Stimulated activated CD8-positive, alpha-beta memory T cell treated with anti-CD3 and anti-CD28 coated beads, Interleukin-15, amount 100 ng/mL, for 1 hour (primary cell): ENCODE measurements around the gene PSAPL1.
"Not testable (repeated sequence)": the region's sequence is repeated elsewhere in the genome, so short reads cannot be mapped to it uniquely, and the experiment has no call there.

Experiments used
- DNase-seq: peaks from one replicate; pipeline ENCODE4 v3.0.0-alpha.2; 2020; ENCODE audit warnings: low read depth

The PSAPL1 gene

DNA sequence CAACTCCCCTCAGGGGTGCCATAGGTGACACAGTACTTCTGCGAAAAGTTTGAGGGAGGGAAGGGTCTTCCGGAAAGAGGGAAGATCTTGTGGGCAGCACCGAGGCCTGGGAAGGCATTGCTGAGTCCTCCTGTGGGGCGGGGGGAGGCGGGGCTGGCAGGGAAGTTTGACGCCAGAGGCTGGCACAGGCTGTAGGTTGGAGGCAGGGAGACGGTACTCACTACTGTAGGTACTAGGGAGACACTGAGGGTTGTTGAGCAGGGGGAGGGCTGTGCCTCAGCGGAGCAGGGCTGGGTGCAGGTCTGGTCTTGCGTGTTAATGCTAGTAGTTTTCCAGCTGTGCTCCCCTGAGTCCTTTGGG lies 23.3 kb upstream of the PSAPL1 start:
- no peak for DNase-seq

DNA sequence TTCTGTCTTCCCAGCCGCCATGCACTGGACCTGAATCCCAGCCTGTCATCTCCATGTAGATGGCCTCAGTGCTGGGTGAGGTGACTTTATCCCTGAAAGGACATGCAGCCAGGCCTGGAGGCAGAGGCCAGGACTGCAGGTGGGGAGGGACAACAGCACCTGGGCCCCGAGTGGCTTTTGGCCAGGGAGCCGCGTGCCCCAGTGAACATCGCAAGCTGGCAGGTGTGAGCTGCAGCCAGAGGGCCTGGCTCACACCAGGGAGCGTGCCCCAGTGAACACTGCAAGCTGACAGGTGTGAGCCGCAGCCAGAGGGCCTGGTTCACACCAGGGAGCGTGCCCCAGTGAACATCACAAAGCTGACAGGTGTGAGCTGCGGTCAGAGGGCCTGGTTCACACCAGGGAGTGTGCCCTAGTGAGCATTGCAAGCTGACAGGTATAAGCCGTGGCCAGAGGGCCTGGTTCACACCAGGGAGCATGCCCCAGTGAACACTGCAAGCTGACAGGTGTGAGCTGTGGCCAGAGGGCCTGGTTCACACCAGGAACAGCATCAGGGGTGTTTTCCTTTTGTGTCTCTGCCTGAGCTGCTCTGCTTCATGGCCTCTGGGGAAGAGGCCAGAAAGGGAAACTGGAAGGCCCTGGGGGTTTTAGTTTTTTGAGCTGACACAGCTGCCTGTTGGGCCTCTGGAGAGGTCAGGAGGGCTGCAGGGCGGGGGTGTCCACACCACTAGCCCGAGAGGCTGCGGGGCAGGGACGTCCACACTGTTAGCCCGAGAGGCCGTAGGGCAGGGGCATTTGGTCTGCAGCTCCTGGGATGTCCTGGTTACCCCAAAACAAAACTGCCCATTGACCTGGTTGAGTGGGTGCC lies 22.7 kb upstream of the PSAPL1 start:
- no peak for DNase-seq

DNA sequence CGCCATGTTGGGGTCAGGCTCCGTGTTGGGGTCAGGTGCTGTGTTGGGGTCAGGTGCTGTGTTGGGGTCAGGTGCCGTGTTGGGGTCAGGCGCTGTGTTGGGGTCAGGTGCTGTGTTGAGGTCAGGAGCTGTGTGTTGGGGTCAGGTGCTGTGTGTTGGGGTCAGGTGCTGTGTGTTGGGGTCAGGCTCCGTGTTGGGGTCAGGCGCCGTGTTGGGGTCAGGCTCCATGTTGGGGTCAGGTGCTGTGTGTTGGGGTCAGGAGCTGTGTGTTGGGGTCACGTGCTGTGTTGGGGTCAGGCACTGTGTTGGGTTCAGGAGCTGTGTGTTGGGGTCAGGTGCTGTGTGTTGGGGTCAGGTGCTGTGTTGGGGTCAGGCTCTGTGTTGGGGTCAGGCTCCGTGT lies 18.1 kb upstream of the PSAPL1 start:
- not testable (repeated sequence) for DNase-seq

DNA sequence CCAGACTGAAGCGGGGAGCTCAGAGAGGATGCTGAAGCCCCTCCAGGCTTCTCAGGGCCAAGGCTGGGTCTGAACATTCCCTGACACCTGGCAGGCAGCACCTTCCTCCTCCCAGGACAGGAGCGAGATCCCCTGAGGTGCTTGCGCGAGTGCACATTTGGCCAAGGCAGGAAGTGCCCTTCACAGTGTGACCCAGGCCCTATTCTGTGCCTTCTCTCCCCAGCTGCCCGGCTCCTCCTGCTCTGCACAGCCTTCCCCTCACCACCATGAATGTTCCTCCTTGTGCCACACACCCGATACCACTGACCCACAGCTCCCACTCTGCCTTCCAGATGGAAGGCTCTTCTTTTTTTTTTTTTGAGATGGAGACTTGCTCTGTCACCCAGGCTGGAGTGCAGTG lies 17.1 kb upstream of the PSAPL1 start:
- DNase-seq: no peak

DNA sequence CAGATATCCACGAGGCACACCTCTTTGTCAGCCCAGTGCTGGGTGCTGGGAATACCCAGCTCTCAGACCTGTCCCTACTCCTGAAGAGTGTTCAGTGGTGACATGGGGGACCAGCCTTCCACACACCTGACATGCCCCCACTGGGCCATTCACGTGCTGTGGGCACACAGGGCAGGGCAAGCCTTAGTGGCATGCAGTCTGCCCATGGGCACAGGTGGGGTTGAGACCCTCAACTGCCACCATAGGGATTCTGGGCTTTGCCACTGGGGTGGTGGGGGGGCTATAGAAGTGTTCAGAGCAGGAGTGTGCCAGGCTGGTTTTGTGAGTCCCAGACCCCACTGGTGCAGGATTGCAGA lies 16.7 kb upstream of the PSAPL1 start:
- DNase-seq: no peak

DNA sequence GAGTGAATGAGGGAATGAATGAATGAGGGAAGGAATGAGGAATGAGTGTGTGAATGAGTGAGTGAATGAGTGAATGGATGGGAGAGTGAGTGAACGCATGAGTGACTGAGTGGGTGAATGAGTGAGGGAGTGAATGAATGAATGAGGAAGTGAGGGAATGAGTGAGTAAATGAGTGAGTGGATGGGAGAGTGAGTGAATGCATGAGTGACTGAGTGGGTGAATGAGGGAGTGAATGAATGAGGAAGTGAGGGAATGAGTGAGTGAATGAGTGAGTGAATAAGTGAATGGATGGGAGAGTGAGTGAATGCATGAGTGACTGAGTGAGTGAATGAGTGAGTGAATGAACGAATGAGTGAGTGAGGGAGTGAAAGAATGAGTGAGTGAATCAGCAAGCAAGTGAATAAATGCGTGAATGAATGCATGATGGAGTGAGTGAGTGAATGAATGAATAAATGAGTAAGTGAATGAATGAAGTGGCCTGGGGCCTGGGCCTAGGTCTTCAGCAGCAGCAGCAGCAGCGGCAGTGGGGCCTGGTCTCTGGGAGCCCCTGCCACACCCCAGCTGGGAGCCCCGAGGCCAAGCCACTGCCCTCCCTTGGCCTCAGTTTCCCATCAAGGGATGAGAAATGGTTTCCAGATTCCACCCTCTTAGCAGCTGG lies 16.2 kb upstream of the PSAPL1 start:
- DNase-seq: no peak

DNA sequence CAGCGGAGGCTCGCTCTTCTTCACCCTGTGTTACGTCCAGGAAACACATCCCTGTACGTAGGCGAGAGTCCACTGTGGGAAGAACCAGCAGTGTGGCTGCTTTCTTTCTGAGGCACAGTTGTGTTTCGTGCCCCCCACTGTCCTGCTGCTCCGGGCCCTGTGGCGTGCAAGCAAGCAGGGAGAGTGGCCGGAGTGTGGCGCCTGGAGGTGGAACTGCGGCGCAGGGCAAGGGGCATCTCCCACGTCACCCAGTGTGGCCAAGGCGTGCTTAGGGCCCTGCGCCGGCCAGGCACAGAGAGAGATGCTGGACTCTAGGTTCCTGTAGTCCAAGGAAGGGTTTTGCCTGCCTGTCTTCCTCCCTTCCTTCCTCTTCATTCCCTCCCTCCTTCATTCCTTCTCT lies 13.3 kb upstream of the PSAPL1 start:
- DNase-seq: no peak

DNA sequence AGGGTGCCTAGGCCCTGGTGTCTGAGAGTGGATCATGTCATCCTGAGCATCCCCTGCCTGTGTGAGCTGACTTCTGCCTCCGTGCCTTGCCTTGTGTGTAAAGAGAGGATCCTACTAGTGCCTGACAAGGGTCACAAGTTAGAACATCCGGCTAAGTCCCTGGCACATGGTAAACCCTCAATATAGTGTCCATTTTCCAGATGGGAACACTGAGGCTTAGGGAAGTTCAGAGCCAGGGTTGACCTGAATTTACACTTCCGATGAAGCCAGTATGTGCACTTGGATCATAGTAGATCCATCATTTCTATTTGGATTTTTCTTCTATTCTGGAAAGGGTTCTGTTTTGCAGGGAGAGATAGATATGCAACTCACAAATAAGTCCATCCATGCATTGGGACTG lies 12.5 kb upstream of the PSAPL1 start:
- DNase-seq: no peak

DNA sequence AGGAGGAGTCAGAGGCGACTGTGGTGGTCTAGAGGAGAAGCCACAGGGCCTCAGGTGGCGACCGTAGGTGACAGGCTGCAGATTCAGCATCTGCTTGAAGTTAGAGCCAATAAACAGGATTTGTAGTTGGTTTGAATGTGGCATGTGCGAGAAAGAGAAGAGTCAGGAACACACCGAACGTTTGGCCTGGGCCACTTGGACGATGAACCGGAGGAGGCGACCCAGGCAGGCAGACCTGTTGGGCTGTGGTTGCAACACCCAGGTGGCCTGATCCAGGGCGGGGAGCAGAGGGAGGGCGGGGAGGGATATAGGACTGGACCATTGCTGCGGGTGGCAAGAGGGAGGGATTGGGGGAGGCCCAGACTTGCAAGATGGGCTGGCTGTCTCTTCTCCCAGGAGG lies 10.0 kb upstream of the PSAPL1 start:
- no peak for DNase-seq

DNA sequence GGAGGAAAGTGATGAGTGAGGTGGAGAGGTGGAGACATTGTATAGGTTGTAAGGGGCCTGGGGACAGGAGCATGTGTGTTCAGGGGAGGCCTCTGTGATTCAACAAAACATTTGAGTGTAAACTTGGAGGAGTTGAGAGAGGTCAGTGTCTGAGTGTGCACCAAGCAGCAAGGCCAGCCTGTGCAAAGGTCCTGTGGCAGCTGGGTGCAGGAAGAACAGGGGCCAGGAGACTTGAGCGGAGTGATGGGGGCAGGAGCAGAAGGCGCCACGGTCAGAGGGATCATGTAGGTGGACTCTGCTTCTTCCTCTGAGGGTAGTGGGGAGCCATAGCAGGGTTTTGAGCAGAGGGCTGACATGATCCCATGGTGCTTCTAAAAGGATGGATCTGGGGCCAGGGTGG lies 9.6 kb upstream of the PSAPL1 start:
- no peak for DNase-seq

DNA sequence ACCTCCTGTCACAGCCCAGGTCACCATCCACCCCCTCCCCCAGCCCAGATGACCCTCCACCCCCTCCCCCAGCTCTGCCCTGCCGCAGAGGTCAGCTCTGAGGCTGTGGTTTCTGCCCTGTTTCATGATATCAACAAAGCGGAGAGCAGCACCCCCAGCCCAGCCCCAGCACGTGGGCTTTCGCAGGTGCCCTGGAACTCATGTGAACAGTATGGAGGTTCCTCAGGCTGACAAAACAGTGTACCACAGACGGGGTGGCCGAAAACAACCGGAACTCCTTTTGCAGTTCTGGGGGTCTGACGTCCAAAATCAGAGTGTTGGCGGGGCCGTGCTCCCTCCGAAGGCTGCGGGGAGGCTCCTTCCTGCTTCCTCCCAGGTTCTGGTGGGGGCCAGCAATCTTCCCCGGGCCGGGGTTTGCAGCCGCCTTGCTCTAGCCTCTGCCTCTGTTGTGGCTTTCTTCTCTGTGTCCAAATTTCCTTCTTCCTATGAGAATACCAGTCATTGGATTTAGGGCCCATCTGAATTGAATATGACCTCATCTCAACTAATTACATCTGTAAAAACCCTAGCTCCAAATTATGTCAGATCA lies 7.9 kb upstream of the PSAPL1 start:
- no peak for DNase-seq

DNA sequence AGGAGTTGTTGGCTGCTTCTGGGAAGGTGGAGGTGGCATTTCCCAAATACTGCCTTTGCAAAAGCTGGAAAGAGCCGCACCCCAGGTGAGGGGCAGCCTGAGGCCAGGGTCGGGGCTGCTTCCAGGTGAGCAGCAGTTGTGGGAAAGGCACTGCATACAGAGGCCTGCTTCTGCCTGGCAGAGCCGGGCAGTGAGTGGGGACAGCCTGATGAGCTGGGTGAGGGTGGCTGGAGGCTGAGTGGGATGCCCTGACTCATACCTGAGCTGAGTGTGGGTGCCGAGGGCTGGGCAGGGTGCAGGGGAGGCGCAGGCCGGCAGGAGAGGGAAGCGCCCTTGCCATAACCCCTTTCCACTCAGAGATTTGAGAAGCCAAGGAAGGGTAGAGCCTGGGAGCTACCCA lies 6.5 kb upstream of the PSAPL1 start:
- DNase-seq: no peak

DNA sequence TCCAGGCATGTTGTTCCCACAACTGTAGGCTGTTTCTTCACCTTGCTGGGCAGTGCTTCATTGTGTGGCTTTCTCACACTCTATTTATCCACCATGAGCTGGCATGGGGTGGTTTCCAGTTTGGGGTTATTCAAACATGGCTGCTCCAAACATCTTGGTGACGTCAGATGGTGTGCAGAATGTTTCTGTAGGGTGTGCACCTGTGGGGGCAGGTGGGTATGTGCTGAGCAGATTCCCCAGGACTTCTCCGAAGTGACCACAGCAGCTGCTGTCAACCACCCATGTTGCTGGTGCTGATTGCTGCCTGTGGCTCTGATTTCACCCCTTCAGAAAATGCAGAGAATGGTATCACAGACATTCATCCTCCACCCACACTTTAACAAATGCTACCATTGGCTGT lies 5.0 kb upstream of the PSAPL1 start:
- DNase-seq: no peak

DNA sequence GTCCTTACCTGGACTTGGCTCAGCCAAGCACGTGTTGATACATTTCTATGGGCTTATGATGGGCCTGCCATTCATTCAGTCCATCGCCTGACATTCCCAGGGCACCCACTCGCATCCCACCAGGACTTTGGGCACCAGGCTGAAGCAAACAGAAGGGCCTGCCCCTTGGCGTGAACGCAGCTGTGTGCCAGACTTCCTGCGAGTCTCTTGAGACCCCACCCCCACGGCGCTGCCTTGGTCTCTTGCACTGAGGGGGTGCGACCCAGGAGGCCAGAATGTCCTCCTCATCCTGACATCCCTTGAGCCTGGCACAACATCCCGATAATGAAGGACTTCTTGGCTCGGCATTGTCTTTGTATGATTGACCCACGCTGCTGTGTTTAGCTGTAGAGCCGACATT lies 1.5 kb upstream of the PSAPL1 start:
- DNase-seq: no peak

DNA sequence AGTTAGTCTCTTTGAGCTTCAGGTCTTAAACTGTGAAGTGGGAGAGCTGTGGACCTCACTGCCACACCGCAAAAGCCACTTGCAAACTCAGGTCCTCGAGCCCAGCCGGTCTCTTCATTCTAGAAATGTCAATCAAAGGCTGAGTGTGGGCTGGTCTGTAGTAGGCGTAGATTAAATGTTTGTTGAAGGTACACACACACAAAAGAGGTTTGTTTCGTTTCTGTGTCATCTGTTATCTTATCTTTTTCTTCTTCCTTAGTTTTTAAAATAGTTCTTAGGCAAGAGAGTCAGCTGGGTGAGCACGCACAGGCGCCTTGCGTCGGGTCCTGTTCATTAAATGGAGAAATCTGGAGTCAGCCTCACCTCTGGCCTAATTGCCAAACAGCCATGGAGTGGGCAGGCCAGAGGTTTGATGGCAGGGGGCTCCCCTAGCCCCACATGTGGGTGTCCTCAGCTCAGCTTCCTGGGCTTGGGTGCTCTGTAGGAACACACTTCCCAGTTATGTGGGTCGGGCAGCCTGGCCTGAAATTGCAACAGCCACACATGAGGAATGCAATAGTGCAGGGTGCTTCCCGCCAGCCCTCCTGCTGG lies 836 bp upstream of the PSAPL1 start:
- DNase-seq: no peak

DNA sequence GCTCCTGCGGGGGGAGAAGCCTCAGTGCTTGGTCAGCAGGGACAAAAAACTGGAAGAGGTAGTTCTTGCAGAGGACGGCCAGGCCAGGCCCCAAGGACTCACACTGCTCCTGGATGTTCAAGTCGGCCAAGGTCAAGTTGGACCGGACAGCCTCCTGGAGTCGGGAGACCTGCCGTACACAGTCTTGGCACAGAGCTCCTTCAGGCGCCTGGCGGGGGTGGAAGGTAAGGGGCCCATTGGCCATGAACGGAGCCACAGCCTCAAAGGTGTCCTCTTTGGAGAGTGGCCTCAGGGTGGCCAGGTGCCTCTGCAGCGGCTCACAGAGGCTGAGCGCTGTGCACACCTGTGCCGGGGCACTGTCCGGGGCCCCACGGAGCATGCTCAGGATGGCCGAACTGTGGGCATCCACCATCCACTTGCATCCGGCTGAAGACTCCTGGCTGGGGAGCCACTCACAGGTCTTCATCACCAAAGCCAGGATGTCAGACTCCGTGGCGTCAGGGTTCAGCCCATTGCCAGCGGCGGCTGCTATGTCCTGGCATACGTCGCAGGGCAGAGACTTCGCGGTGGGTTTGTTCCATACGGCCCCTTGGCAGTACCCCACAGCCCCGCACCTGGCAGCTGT lies 477 bp downstream of the PSAPL1 start:
- DNase-seq: no peak

DNA sequence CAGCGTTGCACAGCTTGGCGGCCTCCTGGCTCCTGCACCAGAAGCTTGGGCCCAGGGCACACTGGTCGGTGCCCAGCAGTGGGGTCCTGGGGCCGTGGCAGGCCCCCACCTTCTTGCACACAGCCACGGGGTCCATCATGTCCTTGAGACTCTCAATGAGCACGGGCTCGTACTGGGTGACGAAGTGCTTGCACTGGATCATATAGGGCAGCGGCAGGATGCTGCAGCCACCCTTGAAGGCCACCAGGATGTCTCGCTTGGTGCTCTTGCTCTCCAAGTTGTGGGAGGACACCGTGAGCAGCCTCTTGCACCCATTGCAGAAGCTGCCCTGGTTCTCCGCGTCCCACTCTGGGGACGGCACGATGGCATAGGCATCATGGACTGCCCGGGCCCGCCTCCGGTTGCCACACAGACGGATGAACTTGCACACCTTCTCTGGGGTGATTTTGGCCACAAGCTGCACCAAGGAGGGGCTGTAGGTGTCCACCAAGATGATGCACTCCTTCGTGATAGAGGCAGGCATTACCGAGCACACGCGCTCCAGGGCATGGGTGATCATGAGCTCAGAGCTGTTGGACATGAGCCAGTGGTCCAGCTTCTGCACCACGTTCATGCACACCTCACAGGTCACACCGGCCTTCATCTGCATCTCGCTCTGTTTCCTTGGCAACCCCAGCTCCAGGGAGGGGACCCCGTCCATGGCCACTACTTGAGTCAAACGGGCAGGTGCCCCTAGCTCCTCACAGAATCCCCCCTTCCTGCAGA lies 1.2 kb downstream of the PSAPL1 start:
- DNase-seq: no peak

DNA sequence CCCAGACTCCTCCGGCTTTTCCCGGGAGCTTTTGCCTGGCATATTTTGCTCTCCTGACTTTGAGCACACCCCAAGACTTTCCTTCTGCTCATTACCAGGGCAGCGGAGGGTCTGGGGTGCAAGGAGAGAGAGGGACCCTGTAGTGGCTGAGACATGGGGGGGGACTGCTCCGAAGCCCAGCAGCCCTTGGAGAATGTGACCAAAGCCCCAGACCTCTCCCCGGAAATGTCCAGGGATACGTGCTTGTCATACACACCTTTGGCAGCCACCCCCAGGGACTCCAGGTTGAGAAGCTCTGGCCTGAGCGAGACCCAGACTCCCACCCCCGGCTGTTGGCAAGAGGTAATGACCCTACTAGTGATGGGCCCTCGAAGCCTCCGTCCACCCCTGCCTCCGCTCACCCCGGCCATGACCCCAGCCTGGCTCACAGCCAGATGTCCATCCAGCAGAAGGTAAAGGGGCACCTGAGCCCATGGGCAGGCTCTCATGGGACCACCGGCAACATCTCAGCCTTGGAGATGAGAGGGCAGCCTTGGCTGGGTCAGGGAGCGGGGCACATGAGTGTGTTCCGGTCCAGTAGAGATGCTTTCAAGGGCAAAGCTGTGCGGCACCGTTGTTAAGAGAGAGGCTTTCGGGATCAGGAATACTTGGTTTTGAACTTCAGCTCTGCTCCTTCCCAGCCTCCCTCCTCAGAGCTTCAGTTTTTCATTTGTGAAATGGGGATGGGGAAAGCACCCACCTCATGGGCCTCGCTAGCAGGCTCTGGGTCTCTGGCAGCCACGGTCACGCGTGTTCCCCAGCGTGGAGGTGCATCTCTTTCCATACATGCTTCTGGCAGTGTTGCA lies 2.0 kb downstream of the PSAPL1 start:
- DNase-seq: no peak

DNA sequence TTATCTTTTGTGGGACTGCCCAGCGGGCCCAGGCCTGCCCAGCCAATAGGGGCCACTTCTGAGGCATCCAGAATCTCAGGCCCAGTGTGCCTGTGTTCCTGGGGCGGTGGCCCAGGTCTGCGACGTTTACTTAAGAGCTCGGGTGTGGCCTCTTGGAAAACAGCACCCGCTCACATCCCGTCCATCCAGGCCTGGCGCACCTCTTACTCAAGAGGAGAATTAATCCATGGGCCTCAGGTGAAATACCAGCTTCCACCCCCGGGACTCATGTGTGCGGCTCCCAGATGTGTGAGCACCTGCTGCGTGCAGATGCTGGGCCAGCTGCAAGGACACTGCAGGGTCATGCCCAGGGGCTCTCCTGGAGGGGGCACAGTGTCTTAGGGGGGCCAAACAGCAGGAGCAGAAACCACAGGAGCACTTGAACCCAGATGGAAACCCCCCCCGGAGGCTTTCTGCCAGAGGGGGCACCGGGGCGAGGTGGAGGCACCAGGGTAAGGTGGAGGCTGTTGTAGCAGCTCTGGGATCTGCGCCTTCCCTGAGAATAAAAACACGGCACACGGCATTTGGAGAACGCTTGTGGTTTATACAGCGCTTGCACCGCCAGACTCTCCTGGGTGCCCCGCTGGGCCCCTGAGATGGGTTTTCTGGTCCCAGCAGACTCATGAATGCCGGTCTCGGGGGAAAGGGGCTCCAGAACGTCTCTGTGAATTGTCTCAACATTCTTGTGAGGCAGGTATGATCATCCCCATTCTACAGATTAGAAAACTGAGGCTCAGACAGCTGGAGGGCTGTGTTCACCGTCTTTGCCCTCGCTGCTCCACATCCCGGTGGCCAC lies 2.8 kb downstream of the PSAPL1 start:
- no peak for DNase-seq
